Measurements from ENCODE around the gene TBC1D5.

TBC1D5 gene

GRCh38 chr3:17469520-17469919 is 272.9 kb downstream of the TBC1D5 start:
- WGBS, 2 experiments = 93 to 100% methylated on average over 1 to 3 of the region's 3 CpGs
- Histone ChIP-seq H3K4me1 (ENCODE audit: control insufficient read depth, insufficient read depth, low read length) (no peaks in the 10 kb centered on the region), H3K27me3 (ENCODE audit: control insufficient read depth, insufficient read depth, low read length, poor library complexity, severe bottlenecking) (no peaks in the 10 kb centered on the region), H3K9me3 (ENCODE audit: control insufficient read depth, low read length) (no peaks in the 10 kb centered on the region), H3K4me3 (ENCODE audit: insufficient read depth, low read depth, low read length) (no peak overlapping the region), H3K36me3 (ENCODE audit: control insufficient read depth, insufficient read depth, low read length) (no peaks in the 10 kb centered on the region), H3K27ac (ENCODE audit: insufficient read depth, low read depth, low read length, poor library complexity, severe bottlenecking) (no peak overlapping the region)

- Histone ChIP-seq H3K4me3 (ENCODE audit: insufficient read depth, low read depth, low read length) (no peak overlapping the region), H3K27me3 (ENCODE audit: control insufficient read depth, insufficient read depth, low read length, poor library complexity, severe bottlenecking) (no peaks in the 10 kb centered on the region), H3K4me1 (ENCODE audit: control insufficient read depth, insufficient read depth, low read length) (no peaks in the 10 kb centered on the region), H3K9me3 (ENCODE audit: control insufficient read depth, low read length) (no peaks in the 10 kb centered on the region), H3K36me3 (ENCODE audit: control insufficient read depth, insufficient read depth, low read length) (no peaks in the 10 kb centered on the region), H3K27ac (ENCODE audit: insufficient read depth, low read depth, low read length, poor library complexity, severe bottlenecking) (no peak overlapping the region)
- WGBS, 2 experiments = 93 to 97% methylated on average over 4 of the region's 4 CpGs
These were observed 276.4 kb downstream of the TBC1D5 start for GRCh38 chr3:17466028-17466427.

GRCh38 chr3:17459470-17459993 is 282.9 kb downstream of the TBC1D5 start:
- Histone ChIP-seq H3K4me3 (ENCODE audit: insufficient read depth, low read depth, low read length) (no peak overlapping the region), H3K27ac (ENCODE audit: insufficient read depth, low read depth, low read length, poor library complexity, severe bottlenecking) (no peak overlapping the region), H3K36me3 (ENCODE audit: control insufficient read depth, insufficient read depth, low read length) (no peaks in the 10 kb centered on the region), H3K9me3 (ENCODE audit: control insufficient read depth, low read length) (no peaks in the 10 kb centered on the region), H3K4me1 (ENCODE audit: control insufficient read depth, insufficient read depth, low read length) (no peaks in the 10 kb centered on the region), H3K27me3 (ENCODE audit: control insufficient read depth, insufficient read depth, low read length, poor library complexity, severe bottlenecking) (no peaks in the 10 kb centered on the region)
- whole genome bisulfite sequencing, 2 experiments = 55 to 90% methylated on average over 1 to 3 of the region's 3 CpGs

- Histone ChIP-seq H3K36me3 (ENCODE audit: control insufficient read depth, insufficient read depth, low read length) (no peaks in the 10 kb centered on the region), H3K27ac (ENCODE audit: insufficient read depth, low read depth, low read length, poor library complexity, severe bottlenecking) (no peak overlapping the region), H3K27me3 (ENCODE audit: control insufficient read depth, insufficient read depth, low read length, poor library complexity, severe bottlenecking) (no peaks in the 10 kb centered on the region), H3K4me3 (ENCODE audit: insufficient read depth, low read depth, low read length) (no peak overlapping the region), H3K9me3 (ENCODE audit: control insufficient read depth, low read length) (no peaks in the 10 kb centered on the region), H3K4me1 (ENCODE audit: control insufficient read depth, insufficient read depth, low read length) (no peaks in the 10 kb centered on the region)
- WGBS, 2 experiments = 83 to 100% methylated on average over 1 of the region's 1 CpG
These were observed 285.8 kb downstream of the TBC1D5 start for GRCh38 chr3:17456650-17457049.

- no peak overlapping the region for H3K27ac ChIP-seq (ENCODE audit: insufficient read depth, low read depth, low read length, poor library complexity, severe bottlenecking)
- H3K4me3 ChIP-seq (ENCODE audit: insufficient read depth, low read depth, low read length) = no peak overlapping the region
- no peaks in the 10 kb centered on the region for H3K27me3 ChIP-seq (ENCODE audit: control insufficient read depth, insufficient read depth, low read length, poor library complexity, severe bottlenecking)
- no peaks in the 10 kb centered on the region for H3K4me1 ChIP-seq (ENCODE audit: control insufficient read depth, insufficient read depth, low read length)
- no peaks in the 10 kb centered on the region for H3K36me3 ChIP-seq (ENCODE audit: control insufficient read depth, insufficient read depth, low read length)
- no peaks in the 10 kb centered on the region for H3K9me3 ChIP-seq (ENCODE audit: control insufficient read depth, low read length)
These were observed 286.4 kb downstream of the TBC1D5 start for GRCh38 chr3:17456046-17456445.

GRCh38 chr3:17444865-17445264 is 297.6 kb downstream of the TBC1D5 start:
- no peaks in the 10 kb centered on the region for H3K27me3 ChIP-seq (ENCODE audit: control insufficient read depth, insufficient read depth, low read length, poor library complexity, severe bottlenecking)
- H3K9me3 ChIP-seq (ENCODE audit: control insufficient read depth, low read length) = no peaks in the 10 kb centered on the region
- H3K4me1 ChIP-seq (ENCODE audit: control insufficient read depth, insufficient read depth, low read length) = no peaks in the 10 kb centered on the region
- H3K36me3 ChIP-seq (ENCODE audit: control insufficient read depth, insufficient read depth, low read length) = no peaks in the 10 kb centered on the region
- no peak overlapping the region for H3K27ac ChIP-seq (ENCODE audit: insufficient read depth, low read depth, low read length, poor library complexity, severe bottlenecking)
- H3K4me3 ChIP-seq (ENCODE audit: insufficient read depth, low read depth, low read length) = no peak overlapping the region

- Histone ChIP-seq H3K4me3 (ENCODE audit: insufficient read depth, low read depth, low read length) (no peak overlapping the region), H3K9me3 (ENCODE audit: control insufficient read depth, low read length) (no peaks in the 10 kb centered on the region), H3K27me3 (ENCODE audit: control insufficient read depth, insufficient read depth, low read length, poor library complexity, severe bottlenecking) (no peaks in the 10 kb centered on the region), H3K4me1 (ENCODE audit: control insufficient read depth, insufficient read depth, low read length) (no peaks in the 10 kb centered on the region), H3K36me3 (ENCODE audit: control insufficient read depth, insufficient read depth, low read length) (no peaks in the 10 kb centered on the region), H3K27ac (ENCODE audit: insufficient read depth, low read depth, low read length, poor library complexity, severe bottlenecking) (no peak overlapping the region)
- 92 to 95% methylated on average over 4 of the region's 4 CpGs for WGBS, 2 experiments
These were observed 299.3 kb downstream of the TBC1D5 start for GRCh38 chr3:17443142-17443541.

- Histone ChIP-seq H3K4me1 (ENCODE audit: control insufficient read depth, insufficient read depth, low read length) (no peaks in the 10 kb centered on the region), H3K9me3 (ENCODE audit: control insufficient read depth, low read length) (no peaks in the 10 kb centered on the region), H3K36me3 (ENCODE audit: control insufficient read depth, insufficient read depth, low read length) (no peaks in the 10 kb centered on the region), H3K4me3 (ENCODE audit: insufficient read depth, low read depth, low read length) (no peak overlapping the region), H3K27me3 (ENCODE audit: control insufficient read depth, insufficient read depth, low read length, poor library complexity, severe bottlenecking) (no peaks in the 10 kb centered on the region), H3K27ac (ENCODE audit: insufficient read depth, low read depth, low read length, poor library complexity, severe bottlenecking) (no peak overlapping the region)
- 86 to 90% methylated on average over 3 of the region's 3 CpGs for WGBS, 2 experiments
These were observed 299.9 kb downstream of the TBC1D5 start for GRCh38 chr3:17442332-17443049.

GRCh38 chr3:17433876-17434275 is 308.6 kb downstream of the TBC1D5 start:
- Histone ChIP-seq H3K4me1 (ENCODE audit: control insufficient read depth, insufficient read depth, low read length) (no peaks in the 10 kb centered on the region), H3K36me3 (ENCODE audit: control insufficient read depth, insufficient read depth, low read length) (no peaks in the 10 kb centered on the region), H3K4me3 (ENCODE audit: insufficient read depth, low read depth, low read length) (no peak overlapping the region), H3K27ac (ENCODE audit: insufficient read depth, low read depth, low read length, poor library complexity, severe bottlenecking) (no peak overlapping the region), H3K9me3 (ENCODE audit: control insufficient read depth, low read length) (no peaks in the 10 kb centered on the region), H3K27me3 (ENCODE audit: control insufficient read depth, insufficient read depth, low read length, poor library complexity, severe bottlenecking) (no peaks in the 10 kb centered on the region)
- 94 to 95% methylated on average over 4 of the region's 4 CpGs for WGBS, 2 experiments

GRCh38 chr3:17432236-17432635 is 310.2 kb downstream of the TBC1D5 start:
- no peaks in the 10 kb centered on the region for H3K4me1 ChIP-seq (ENCODE audit: control insufficient read depth, insufficient read depth, low read length)
- H3K27me3 ChIP-seq (ENCODE audit: control insufficient read depth, insufficient read depth, low read length, poor library complexity, severe bottlenecking) = no peaks in the 10 kb centered on the region
- no peak overlapping the region for H3K4me3 ChIP-seq (ENCODE audit: insufficient read depth, low read depth, low read length)
- no peak overlapping the region for H3K27ac ChIP-seq (ENCODE audit: insufficient read depth, low read depth, low read length, poor library complexity, severe bottlenecking)
- no peaks in the 10 kb centered on the region for H3K9me3 ChIP-seq (ENCODE audit: control insufficient read depth, low read length)
- H3K36me3 ChIP-seq (ENCODE audit: control insufficient read depth, insufficient read depth, low read length) = no peaks in the 10 kb centered on the region

Measured in ectodermal cell (in vitro differentiated cells).